SH-SY5Y (cell line): Measurements from ENCODE around the gene DNAJA3.

Experiments used
- GATA2 ChIP-seq: IDR thresholded peaks from 2 replicates; pipeline ENCODE4 v1.6.1; 2011; ENCODE audit warnings: mild to moderate bottlenecking, low read depth, low read length
- GATA3 ChIP-seq: IDR thresholded peaks from 2 replicates; pipeline ENCODE4 v1.6.1; 2011; ENCODE audit warnings: low read depth, mild to moderate bottlenecking, low read length, moderate library complexity

DNA sequence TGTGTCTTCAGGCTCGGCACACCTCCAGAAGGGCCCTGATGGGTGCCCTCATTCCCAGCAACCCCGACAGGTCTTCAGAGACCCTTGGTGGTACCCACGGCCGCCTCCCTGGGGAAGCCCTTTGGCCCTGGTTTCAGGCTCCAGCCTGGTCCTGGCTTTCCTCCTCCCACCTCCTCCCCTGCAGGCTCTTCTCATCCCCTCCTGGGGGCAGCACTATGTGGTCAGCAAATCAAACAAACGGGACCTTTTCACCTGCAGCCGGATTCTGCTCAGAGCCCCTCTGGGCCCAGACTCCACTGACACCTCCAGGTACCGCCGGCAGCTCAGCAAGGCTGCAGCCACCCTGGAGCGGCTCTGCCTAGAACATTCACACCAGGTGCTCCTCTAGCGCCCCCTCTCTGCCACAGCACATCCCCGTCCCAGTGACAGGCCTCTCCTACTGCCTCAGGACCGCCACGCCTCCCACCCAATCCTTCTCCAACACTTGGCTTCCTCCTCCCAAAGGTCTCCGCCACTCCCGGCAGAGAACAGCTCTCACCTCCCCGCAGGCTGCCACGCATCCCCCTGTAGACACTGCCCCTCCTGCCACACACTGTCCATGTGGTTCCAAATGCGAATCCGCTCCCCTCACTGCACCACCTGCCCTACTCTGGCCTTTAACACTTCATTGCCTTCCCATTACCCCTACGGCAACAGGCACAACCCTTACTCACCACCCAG lies 21.3 kb upstream of the DNAJA3 start:
- TF ChIP-seq GATA2 (no peak), GATA3 (no peak)
